HepG2 (cell line): ENCODE measurements around the gene PHF19. TPM values are rescaled to one million over a fixed set of nuclear protein-coding genes. Genes with fewer than 3 reads are reported as not detected.

Experiments used
- FOXM1 ChIP-seq: sonication (generic); formaldehyde crosslinking; IDR thresholded peaks from 2 replicates; pipeline ENCODE4 v1.5.0; 2020; ENCODE audit warnings: missing genetic modification reagents
- HMGA1 ChIP-seq: sonication (generic); formaldehyde crosslinking; conservative IDR thresholded peaks from 2 replicates; pipeline ENCODE4 v1.4.0; 2020; ENCODE audit warnings: missing genetic modification reagents
- MLX ChIP-seq: IDR thresholded peaks from 2 replicates; pipeline ENCODE4 v1.6.1; 2016
- PRPF4 ChIP-seq: fragments of 200-400 bp; formaldehyde crosslinking; IDR thresholded peaks from 2 replicates; pipeline ENCODE4 v1.6.1; 2016; ENCODE audit warnings: low read length, low read depth; ENCODE audit not compliant: poor library complexity, severe bottlenecking
- SMC3 ChIP-seq: IDR thresholded peaks from 2 replicates; pipeline ENCODE4 v1.6.1; 2011; ENCODE audit warnings: low read length, improper control_type of control experiment
- SRF ChIP-seq: IDR thresholded peaks from 2 replicates; pipeline ENCODE4 v1.6.1; 2011; ENCODE audit warnings: mild to moderate bottlenecking, low read depth, low read length, moderate library complexity
- ZBTB10 ChIP-seq: sonication (generic); formaldehyde crosslinking; IDR thresholded peaks from 2 replicates; pipeline ENCODE4 v1.4.0; 2020; ENCODE audit warnings: missing genetic modification reagents, borderline replicate concordance
- ZNF280D ChIP-seq: sonication (generic); formaldehyde crosslinking; IDR thresholded peaks from 2 replicates; pipeline ENCODE4 v1.5.1; 2020; ENCODE audit warnings: mild to moderate bottlenecking, missing genetic modification reagents
- ZNF292 ChIP-seq: sonication (generic); formaldehyde crosslinking; IDR thresholded peaks from 2 replicates; pipeline ENCODE4 v1.8.1; 2022; ENCODE audit warnings: mild to moderate bottlenecking, low read depth, missing genetic modification reagents, borderline replicate concordance
- ZNF3 ChIP-seq: IDR thresholded peaks from 2 replicates; pipeline ENCODE4 v1.7.0; 2017; ENCODE audit warnings: inconsistent platforms
- ZNF407 ChIP-seq: sonication (generic); formaldehyde crosslinking; IDR thresholded peaks from one replicate; pipeline ENCODE4 v1.5.1; 2020; ENCODE audit warnings: mild to moderate bottlenecking, missing genetic modification reagents; ENCODE audit errors: not compliant biosample characterization
- ZNF703 ChIP-seq: sonication (generic); formaldehyde crosslinking; IDR thresholded peaks from 2 replicates; pipeline ENCODE4 v1.5.1; 2020; ENCODE audit warnings: missing genetic modification reagents, mild to moderate bottlenecking, moderate library complexity, borderline replicate concordance
- ZNF747 ChIP-seq: sonication (generic); formaldehyde crosslinking; IDR thresholded peaks from 2 replicates; pipeline ENCODE4 v1.8.1; 2023; ENCODE audit warnings: missing genetic modification reagents, mild to moderate bottlenecking, borderline replicate concordance
- ZNF768 ChIP-seq: sonication (generic); formaldehyde crosslinking; IDR thresholded peaks from 2 replicates; pipeline ENCODE4 v1.4.0; 2020; ENCODE audit warnings: missing genetic modification reagents
- polyA plus RNA-seq, 8 experiments: library from polyadenylated mRNA; depleted of rRNA in 3 of 8; stranded (reverse) in 7 of 8; unstranded in 1 of 8; fragments of >200 nt; fragmentation: Illumina TruSeq in 4 of 8; extraction: Trizol in 4 of 8; gene quantifications; 2 replicates each; pipeline versions ENCODE4 v1.2.1 to v1.2.3, GENCODE V29; 2011 to 2016; ENCODE audit warnings: low read depth in 4 of 8, missing spikeins in 1 of 8, mixed read lengths in 1 of 8; ENCODE audit not compliant: insufficient read depth in 1 of 8
- total RNA-seq, 5 experiments: library from RNA; depleted of rRNA; stranded (reverse); fragments of >200 nt; fragmentation: Illumina TruSeq; extraction: Trizol; gene quantifications; 2 replicates each; pipeline ENCODE4 v1.2.3, GENCODE V29; 2016; ENCODE audit warnings: low read depth in 1 of 5

The PHF19 gene
- total and polyA plus RNA-seq, 2 of the 13 experiments (the other 11 are each of a cell fraction or from before 2014, with no cell fraction given): 29.7 to 41.3 TPM

GRCh38 chr9:120842685-120843485, 34.1 kb downstream of the PHF19 start, which contains the start of gene PSMD5 (continued):
- TF ChIP-seq ZNF292 (CRISPR knock-in tag): peak; percentile 75; the same call in 1 of the 2 replicates
- TF ChIP-seq ZNF747 (CRISPR knock-in tag): no peak; the same call in 1 of the 2 replicates
- peak; percentile 48; the same call in 1 of the 2 replicates for TF ChIP-seq ZNF280D
- no peak for TF ChIP-seq HMGA1
- no peak for TF ChIP-seq SRF
- no peak for TF ChIP-seq PRPF4
- no peak for TF ChIP-seq FOXM1 (CRISPR knock-in tag)
- no peak for TF ChIP-seq SMC3
- no peak for TF ChIP-seq MLX (CRISPR knock-in tag)
- no peak for TF ChIP-seq ZNF3 (CRISPR knock-in tag)
- no peak for TF ChIP-seq ZNF407 (CRISPR knock-in tag)
- TF ChIP-seq ZNF768 (CRISPR knock-in tag): peak; percentile 61; the same call in 1 of the 2 replicates
- peak; percentile 71; the same call in 1 of the 2 replicates for TF ChIP-seq ZBTB10 (CRISPR knock-in tag)
- no peak for TF ChIP-seq ZNF703
